Measurements from ENCODE around the gene RPL31.
A peak's percentile ranks its signal among the peaks of the same experiment; 100 is the strongest.

The RPL31 gene

DNA sequence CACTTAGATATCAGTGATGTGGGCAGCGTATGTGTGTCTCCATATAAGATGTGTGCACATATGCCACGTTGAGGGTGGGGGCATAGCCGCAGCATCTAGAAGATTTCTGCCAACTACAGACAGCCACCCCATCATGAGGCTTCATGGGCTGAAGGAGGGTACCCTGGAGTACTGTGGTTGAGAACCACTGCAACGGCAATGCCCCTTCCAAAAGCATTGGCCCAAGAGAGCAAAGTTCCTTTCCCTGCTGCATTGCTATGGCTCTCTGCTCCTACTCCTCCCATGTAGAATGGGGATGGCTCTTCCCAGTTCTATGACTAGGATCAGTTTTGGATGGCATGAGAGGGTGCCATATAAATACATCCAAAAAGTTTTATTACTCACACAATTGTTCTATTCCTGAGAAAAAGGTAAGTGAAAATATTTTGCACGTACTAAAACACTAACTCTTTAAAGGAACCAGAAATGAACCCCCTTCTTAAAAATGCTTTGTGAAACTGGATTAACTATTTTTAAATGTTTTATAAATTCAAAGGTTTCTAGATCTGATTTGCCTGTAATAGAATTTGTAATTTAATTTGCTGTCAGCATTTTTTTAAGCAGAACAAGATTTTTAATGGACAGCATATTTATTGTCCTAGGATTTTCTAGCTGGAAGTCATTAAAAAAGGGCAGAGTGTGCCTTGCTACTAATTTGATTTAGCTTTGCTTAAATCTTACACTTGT is 4.4 kb upstream of the RPL31 start:
- DNase-seq = no peak

DNA sequence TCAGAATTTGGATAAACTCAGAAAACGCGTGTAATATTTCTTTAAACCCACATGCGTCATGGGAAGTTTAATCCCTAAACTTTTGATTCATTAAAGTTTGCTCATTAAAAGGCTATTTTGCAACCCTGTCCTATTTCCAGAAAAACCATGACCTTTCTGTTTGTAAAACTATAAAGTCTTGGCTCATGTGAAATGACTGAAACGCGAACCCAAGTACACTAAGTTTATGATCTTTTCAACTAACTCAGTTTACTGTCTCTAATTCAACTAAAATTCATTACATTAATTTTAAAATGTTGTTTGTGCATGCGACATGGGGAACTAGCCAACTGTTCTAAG is 3.9 kb upstream of the RPL31 start:
- no peak for DNase-seq

DNA sequence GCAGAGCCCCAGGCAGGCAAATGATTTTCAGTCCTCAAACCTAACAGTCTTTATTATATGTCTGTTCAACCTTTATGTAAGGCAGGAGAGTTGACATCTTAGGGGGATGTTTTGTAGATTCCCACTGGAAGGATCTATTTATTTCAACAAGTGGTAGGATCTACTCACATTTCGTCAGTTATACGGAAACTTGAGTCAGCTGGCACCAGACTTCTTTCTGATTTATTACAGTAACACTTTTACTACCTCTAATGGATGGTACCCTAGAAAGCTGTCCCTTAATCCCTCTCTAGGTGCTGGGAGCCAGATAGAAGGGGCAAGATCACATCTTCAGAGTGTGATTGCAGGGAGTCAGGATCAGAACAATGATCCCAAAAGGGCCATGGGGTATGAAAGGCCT is 2.1 kb upstream of the RPL31 start:
- DNase-seq = no peak

DNA sequence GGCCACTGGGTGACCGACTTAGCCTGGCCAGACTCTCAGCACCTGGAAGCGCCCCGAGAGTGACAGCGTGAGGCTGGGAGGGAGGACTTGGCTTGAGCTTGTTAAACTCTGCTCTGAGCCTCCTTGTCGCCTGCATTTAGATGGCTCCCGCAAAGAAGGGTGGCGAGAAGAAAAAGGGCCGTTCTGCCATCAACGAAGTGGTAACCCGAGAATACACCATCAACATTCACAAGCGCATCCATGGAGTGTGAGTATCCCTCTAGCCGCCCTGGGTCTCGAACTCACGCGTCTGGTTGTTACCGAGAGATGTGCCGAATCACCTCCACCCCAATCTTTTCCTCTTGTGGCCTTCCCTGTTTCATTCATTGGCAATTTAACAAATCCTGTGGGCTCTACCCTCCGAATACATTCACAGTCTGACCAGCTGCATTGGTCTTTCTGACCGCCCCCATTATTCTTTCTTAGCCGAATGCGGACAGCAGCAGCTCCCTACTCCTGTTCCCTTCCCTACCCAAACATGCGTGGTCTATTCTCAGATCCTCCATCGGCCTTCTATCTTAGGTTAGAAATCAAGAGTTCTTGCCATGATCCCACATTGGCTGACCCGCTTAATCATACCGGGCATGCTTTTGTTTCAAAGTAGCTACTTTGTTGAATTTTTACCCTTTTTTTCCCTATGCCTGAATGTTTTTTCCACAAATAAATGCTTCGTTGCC is 631 bp downstream of the RPL31 start:
- DNase-seq = no peak

DNA sequence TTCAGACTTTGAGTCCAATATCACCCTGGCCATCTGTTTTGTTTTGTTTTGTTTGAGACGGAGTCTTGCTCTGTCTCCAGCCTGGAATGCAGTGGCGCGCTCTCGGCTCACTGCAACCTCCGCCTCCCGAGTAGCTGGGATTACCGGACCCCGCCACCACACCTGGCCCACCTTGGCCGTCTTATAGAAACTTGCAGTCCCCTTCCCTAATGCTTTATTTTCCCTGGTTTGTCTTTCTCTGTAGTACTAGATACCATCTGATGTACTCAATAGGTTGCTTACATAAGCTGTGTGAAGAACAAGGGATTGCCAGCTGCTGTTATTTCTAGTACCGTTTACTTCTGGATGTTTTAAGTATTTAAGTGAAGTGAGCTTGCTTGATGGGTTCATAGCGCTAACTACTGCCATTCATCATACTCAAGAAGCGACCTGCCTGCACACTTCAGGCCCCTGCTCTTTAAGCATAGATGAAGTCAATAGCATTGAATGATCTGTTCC is 1.2 kb downstream of the RPL31 start:
- DNase-seq = no peak

DNA sequence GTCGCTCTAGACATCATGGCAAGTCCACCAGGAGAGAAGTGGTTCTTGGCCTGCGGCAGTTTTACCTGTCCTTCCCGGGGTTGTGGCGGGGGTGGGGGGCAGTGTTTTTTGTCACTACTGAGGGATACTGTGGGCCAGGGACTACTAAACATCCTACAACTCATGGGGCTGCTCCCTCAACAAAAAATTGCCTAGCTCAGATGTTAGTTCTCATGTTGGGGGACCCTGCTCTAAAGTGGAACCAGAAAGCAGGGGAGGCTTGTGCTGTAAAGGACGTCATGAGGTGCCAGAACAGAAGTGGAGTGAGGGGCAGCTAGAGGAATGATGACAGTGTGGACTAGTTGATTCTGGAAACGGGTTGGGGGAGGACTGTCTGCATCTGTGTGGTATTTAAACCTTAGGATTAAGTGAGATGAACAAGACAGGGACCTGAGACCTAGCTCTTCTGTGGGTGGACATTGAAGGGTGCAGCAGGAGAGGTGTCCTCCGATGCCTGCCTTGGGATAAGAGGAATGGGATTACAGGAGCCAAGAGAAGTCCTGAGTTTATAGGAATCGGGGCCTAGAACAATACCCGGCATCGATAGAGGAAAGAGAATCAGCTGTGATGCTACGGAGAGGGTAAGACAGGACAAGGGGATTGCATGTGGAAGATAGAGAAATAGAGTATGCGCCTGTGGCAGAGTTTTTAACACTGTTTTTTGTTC is 2.7 kb downstream of the RPL31 start:
- DNase-seq = no peak

DNA sequence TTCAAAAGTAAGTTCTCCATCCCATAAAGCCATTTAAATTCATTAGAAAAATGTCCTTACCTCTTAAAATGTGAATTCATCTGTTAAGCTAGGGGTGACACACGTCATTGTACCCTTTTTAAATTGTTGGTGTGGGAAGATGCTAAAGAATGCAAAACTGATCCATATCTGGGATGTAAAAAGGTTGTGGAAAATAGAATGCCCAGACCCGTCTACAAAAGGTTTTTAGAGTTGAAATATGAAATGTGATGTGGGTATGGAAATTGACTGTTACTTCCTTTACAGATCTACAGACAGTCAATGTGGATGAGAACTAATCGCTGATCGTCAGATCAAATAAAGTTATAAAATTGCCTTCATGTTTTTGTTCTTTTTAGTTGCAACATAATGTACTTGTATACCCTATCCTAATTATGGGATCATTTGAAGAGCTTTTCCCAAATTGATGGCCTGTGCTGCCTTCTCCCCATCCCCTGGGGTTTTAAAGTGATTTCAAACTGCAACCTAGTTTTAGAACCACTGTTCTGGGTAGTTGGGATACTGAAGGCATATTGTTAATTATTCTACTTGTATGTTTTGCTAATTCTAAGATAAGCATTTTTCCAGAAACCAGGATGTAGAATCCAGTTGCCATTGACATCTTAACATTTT is 4.1 kb downstream of the RPL31 start:
- DNase-seq = no peak

DNA sequence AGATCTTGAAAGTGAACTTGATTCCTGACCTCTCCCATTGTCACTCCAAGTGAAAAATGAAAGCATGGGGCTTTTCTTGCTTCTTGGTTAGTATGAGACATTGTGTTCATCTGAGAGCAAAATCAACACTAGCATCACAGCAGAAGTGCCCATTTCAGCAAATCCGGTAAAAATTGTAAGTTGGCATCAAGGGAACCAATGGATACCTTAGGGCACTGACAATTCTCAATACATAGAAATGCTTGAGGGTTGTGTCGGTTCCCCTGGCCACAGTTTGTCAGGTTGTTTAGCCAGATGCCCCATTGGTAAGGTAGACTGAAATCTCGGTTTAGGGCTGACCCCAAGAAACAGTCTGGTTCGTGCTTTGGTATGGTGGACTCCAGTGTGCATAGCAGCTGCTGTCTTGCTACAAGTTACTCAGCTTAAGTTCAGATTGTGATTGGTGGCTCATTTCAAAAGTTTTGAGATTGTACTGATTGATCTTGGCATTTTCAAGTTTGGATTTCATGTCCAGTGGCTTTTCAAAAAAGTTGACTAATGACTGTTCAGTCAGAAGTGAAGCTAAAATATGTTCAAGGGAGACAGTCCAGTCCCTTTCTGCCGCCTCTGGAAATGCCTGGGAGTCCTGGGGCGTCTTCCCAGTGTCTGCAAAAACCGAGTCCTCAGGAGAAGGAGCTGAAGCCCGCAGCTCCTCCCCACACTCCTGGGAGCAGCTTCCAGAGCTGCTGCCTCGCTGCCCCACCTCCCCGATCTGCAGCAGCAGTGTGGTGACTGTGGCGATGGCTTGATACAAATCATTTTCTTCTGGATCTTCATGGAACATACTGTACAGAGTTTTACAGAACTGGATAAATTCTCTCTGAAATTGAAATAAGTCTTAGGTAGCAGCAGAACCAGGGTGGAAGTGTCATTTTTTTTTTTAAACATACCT is 5.6 kb downstream of the RPL31 start:
- no peak for DNase-seq

DNA sequence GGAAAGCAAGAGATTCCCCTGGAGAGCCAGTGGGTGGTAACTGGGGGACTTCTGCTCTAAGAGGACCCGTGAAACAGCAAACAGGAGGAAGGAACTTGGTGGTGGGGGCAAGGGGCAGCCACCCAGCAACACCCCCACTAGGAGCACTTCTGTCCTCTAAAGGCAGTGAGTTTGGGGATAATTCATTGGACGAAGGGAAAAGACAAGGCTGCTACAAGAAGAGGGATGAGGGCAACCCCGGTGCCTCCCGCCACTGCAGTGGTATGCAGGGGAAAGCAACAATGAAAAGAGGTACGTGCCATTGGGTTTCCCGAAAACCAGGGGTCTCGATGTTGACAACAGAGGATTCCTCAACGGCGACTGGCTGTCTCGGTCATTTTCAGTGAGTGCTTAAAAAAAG is 9.1 kb downstream of the RPL31 start:
- no peak for DNase-seq

DNA sequence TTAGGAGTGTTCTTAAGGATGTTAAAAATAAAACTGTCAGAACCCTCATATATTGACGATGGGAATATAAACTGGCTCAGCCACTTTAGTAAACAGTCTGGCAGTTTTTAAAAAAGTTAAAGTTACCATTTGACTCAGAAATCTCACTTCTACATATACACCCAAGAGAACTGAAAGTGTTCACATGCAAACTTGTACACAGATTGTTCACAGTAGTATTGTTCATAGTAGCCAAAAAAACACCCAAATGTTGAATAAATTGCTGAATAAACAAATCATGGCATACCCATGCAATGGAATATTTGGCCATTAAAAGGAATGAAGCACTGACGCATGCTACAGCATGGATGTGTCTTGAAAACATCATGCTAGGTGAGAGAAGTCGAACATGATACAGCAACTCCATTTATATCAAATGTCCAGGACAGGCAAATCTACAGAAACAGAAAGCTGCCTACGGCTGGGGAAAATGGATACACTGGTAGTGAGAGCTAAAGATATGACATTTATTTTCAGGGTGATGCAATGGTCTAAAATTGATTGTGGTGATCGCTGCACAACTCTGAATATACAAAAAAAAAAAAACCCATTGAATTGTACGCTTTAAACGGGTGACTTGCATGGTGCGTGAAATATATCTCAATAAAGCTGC is 10.1 kb downstream of the RPL31 start:
- no peak for DNase-seq

DNA sequence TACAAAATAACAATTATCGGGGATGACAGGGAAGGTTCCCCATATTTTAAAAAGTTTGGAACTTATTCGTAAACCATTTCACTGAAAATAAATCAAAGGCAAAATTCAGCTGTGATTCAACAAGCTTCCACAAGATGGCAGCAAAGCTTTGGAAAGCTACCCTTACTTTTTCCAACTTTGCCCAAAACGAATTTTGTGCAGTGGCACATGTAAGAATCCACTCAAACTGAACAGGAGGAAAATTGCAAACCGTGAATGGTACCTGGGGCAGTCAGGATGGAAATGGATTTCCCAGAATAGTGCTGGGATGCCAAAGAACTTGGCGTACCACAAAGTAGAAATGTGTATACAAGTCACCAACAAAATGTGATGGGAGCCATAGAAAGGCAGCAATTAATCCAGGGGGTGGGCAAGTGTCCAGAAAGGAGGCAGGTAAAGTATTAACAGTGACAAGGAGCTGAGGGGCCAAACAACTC is 10.7 kb downstream of the RPL31 start:
- DNase-seq = peak; percentile 3

DNA sequence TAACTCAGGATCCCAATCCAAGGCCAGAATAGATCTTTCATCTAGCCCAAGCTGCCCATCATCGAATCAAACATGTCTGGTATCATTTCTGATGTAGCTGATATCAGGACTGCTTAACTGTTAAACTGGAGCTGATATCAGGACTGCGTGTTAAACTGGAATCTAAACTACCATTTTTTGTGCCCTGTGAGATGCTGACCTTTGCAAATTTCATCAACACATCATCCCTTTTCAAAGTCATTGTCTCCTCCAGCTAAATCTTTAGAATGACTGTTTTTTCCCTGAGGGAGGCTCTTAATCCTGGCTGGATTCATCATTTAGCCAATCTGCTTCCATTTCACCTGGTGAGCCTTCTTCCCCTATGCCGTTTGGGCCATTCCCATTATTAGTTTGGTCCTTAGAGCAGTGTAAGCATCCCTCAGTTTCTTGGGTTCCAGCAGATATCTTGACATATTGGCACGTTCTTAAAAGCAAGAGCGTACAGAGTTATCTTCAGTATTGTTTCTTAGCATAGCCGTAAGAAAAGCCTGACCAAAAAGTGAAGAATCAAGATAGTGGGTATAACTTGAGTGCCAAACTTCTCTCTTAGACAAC is 12.3 kb downstream of the RPL31 start:
- no peak for DNase-seq

DNA sequence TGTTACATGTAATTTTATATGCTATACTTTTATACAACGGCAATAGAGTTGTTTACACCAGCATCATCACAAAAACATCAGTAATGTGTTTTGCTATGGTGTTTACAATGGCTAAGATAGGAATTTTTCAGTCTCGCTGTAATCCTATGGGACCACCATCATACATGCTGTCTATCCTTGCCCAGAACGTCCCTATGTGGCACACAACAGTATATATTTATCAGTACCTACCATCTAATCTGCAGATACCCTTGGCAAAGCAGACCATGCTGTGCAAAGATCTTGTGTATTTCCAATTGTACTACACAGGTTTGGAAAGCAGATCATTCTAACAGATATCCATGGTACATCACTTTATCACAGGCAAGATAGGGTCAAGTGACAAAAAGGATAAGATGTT is 15.3 kb downstream of the RPL31 start:
- DNase-seq = no peak

DNA sequence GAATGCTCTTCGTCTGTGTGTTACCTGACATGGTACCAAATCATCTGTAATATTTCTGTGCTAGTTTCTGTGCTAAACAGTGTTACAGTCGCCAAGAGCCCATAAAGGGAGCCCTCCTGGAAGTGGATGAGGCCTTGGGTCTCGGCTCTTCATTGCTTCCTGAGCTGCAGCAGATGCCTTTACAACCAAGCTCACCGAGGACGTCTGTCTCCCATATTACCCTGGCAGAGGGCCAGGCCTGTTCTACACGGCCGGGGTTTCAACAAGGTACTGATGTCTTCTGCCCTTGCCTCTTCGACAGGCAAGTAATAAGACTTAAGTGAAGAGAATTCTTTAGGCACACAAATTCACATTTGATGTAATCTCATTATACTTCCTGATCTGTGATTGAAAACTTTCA is 16.8 kb downstream of the RPL31 start:
- no peak for DNase-seq

DNA sequence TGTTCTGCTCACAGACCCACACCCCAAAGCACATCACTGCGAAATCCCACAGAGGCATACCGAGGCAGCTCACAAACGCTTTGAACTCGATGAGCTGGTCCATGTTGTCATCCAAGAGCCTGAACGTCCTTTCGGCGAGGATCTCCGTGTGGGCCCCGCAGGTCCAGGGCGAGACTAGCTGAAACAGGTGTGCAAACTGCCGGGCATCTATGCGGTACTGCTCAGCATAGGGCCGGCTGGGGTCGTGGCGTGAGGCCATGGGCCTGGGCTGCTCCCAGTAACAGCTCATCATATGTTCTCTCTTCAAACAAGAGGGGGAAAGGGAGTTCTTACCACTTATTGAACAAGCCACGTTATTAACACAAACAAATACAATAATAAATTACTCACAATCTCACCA is 20.1 kb downstream of the RPL31 start:
- DNase-seq = no peak

DNA sequence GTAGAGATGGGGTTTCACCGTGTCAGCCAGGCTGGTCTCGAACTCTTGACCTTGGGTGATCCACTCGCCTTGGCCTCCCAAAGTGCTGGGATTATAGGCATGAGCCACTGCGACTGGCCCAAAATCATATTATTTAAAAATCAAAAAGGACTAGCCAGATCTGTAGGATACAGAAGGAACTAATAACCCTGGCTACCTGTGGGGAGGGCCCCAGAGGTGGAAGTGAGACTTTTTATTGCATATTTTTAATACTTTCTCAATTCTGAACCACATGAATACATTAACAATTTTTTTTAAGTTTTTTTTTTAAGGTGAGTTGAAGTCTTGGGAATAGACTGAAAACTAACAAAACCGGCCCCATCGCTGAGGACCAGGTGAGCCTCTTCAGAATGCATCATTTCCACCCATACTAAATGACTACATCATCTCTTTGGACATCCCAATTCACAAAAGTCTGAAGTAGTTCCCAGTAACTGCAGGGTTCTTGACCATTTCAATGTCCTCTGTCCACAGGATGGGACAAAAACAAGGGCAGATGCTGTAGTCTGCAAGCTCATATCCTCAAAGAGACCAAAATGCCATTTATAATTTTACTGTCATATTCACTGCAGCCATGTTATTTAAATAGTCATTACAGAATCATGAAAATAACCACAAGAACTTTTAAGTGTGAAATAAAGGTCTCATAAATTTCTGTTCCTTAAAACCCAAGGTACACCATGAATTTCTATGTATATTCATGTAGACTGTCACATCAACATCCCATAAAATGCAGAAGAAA is 21.4 kb downstream of the RPL31 start:
- DNase-seq = no peak

DNA sequence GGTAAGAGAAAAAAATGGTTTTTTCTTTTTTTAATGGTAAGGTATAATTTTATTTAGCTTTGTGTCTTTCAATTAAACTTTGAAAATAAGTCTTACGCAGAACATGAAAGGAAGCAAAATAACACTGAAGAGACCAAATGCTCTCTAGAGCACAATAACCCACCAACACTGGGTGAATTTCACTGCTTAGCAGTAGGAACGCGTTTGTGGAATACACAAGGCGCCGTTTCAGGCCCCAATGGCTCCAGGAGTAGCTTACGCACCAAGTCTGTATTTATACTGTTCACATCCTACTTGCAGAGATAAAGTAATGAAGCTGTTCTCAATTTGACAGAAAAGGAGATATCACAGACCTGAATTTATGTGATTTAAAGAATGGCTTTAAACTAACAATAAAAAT is 23.5 kb downstream of the RPL31 start:
- no peak for DNase-seq

DNA sequence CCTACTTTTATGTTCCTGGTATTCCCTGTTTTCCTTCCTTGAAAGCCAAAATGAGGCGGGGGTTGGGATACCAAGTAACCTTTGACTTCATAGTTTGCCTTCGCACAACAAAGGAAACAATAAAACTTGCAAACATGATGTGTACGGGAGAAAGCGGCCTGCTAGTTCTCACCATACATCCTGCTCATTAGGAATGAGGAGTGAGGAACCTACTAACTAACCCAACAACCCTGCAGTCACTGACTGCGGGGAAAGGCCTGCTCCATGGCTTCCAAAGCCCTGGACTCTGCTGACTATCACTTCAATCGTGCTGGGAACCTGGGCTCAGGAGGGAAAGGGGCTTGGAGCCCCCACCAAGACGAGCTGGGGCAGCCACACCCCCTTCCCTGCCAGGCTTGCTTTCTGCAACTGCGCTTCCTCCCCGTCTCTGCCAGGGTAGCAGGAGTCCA is 24.2 kb downstream of the RPL31 start:
- DNase-seq = no peak

DNA sequence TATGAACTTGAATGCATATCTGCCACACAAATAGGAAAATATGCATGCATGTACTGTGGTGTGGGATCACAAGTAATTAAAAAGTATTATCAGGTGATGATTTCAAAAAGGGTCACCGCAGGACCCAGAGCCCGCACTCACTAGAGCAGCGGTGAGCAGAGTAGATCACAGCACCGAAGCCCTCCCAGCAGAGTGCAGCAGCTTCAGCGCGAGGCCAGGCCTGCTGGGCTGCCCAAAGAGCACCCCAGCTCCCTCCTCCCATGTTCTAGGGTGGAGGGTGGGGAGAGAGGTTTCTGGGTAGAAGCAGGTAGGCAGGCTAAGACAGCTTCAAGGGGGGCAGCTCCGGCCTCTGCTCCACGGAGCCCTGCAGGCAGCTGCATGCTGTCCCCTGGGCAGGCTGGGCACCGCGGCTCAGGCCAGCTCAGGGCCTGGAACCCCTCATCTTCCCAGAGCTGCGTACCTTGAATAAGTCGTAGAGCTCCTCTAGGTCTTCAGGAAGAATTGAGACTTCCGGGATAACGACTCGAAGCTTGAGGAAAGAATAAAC is 24.9 kb downstream of the RPL31 start:
- DNase-seq = no peak

DNA sequence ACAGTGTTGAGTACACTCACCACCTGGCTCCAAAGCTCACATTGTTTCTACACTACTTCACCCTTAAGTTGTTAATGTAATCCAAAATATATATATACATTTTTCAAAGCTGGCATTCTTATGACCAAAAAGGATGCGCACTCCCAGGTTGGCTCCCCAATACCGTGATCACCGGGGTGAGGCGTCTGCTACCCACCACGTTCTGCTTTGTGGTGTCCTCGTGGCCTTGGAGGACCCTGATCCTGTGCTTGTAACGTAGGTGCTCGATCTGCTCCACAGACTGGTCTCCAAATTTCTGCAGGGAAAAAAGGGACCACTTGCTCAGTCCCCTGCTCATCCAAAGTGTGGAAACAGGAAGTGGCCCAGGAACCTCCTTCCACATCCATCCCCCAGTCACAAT is 25.8 kb downstream of the RPL31 start:
- DNase-seq = no peak
